ENCODE results near the gene PHF13. TPM values are rescaled to one million over a fixed set of nuclear protein-coding genes. Genes with fewer than 3 reads are reported as not detected.
A peak's percentile ranks its signal among the peaks of the same experiment; 100 is the strongest.

The PHF13 gene
- total and polyA plus RNA-seq, 12 donors = 3.7 to 12.2 (median 7.6) TPM

- ATAC-seq = peak in 3 of 8 donors; percentile 5 to 21 (median 18)
These were observed 27.1 kb upstream of the PHF13 start for GRCh38 chr1:6586404-6586816.

GRCh38 chr1:6587261-6588005, 26.1 kb upstream of the PHF13 start:
- DNase-seq = peak; percentile 79 to 82
- Histone ChIP-seq H3K27ac (peak overlapping the region in 6 of 10 donors; percentile 30 to 68 (median 44)), H3K27me3 (no peaks in the 10 kb centered on the region), H3K9me3 (no peaks in the 10 kb centered on the region), H3K4me1 (peaks cover 27 to 76% (median 69%) of the 10 kb centered on the region in 9 donors), H3K36me3 (peaks cover 0 to 67% (median 26%) of the 10 kb centered on the region in 9 donors), H3K4me3 (no peak overlapping the region)
- WGBS, 2 donors = 39 to 59% methylated on average over 13 of the region's 13 CpGs
- peak; percentile 74 to 92 (median 86) for ATAC-seq
- no peak for TF ChIP-seq CTCF (IDR thresholded peaks at IDR 0.05)
- intact Hi-C loops (cut with DNase I) = no loop called here

More at GRCh38 chr1:6586404-6586816, 27.1 kb upstream of the PHF13 start:
- Histone ChIP-seq H3K27me3 (no peaks in the 10 kb centered on the region), H3K27ac (peak overlapping the region in 6 of 10 donors; percentile 30 to 68 (median 54)), H3K4me3 (no peak overlapping the region), H3K4me1 (peaks cover 26 to 76% (median 66%) of the 10 kb centered on the region in 9 donors), H3K9me3 (no peaks in the 10 kb centered on the region), H3K36me3 (peaks cover 0 to 58% (median 24%) of the 10 kb centered on the region in 9 donors)
- no peak for DNase-seq
- 67 to 71% methylated on average over 11 of the region's 11 CpGs for WGBS, 2 donors
- TF ChIP-seq CTCF (IDR thresholded peaks at IDR 0.05) = no peak
- intact Hi-C loops (cut with DNase I) = no loop called here

GRCh38 chr1:6588128-6588892, 25.2 kb upstream of the PHF13 start:
- Histone ChIP-seq H3K27ac (peak overlapping the region in 8 of 10 donors; percentile 0 to 68 (median 47)), H3K36me3 (peaks cover 0 to 76% (median 35%) of the 10 kb centered on the region in 9 donors), H3K9me3 (no peaks in the 10 kb centered on the region), H3K4me1 (peaks cover 27 to 83% (median 72%) of the 10 kb centered on the region in 9 donors), H3K27me3 (no peaks in the 10 kb centered on the region), H3K4me3 (no peak overlapping the region)
- no peak for DNase-seq
- TF ChIP-seq CTCF (IDR thresholded peaks at IDR 0.05) = no peak
- 77 to 80% methylated on average over 25 of the region's 25 CpGs for WGBS, 2 donors
- intact Hi-C loops (cut with DNase I) = no loop called here
- no peak for ATAC-seq

GRCh38 chr1:6588893-6589520, 24.5 kb upstream of the PHF13 start:
- no peak for ATAC-seq
- intact Hi-C loops (cut with DNase I) = no loop called here
- H3K4me3 ChIP-seq = no peak overlapping the region
- no peak for DNase-seq
- peak overlapping the region in 9 of 10 donors; percentile 10 to 53 (median 42) for H3K27ac ChIP-seq
- TF ChIP-seq CTCF (IDR thresholded peaks at IDR 0.05) = no peak
- no peaks in the 10 kb centered on the region for H3K27me3 ChIP-seq
- peaks cover 27 to 82% (median 71%) of the 10 kb centered on the region in 9 donors for H3K4me1 ChIP-seq
- 79 to 81% methylated on average over 24 of the region's 24 CpGs for WGBS, 2 donors
- peaks cover 0 to 83% (median 42%) of the 10 kb centered on the region in 9 donors for H3K36me3 ChIP-seq
- no peaks in the 10 kb centered on the region for H3K9me3 ChIP-seq
